GM23338 (cell line): Measurements from ENCODE around the gene EPHA6. TPM values are rescaled to one million over a fixed set of nuclear protein-coding genes. Genes with fewer than 3 reads are reported as not detected.

Experiments
- ATAC-seq: fragments of 200-7000 bp; cut with Tn5 transposase; 3 replicates; pipeline ENCODE4 v1.9.1; 2020
- DNase-seq: peaks from one replicate; pipeline ENCODE4 v3.0.0-alpha.2; 2015; ENCODE audit warnings: low spot score
- H2AFZ ChIP-seq: fragments of 200-600 bp; sonication (generic); 2 replicates; pipeline ENCODE4 v1.8.0; 2016; ENCODE audit warnings: antibody characterized with exemption, mild to moderate bottlenecking, moderate library complexity
- H3F3A ChIP-seq: fragments of 200-600 bp; sonication (generic); replicated peaks from 2 replicates; pipeline ENCODE4 v1.8.0; 2017; ENCODE audit warnings: antibody characterized with exemption, mixed run types, low read depth
- H3K27ac ChIP-seq: fragments of 200-600 bp; sonication (generic); 2 replicates; pipeline ENCODE4 v1.6.1; 2016; ENCODE audit warnings: low read depth
- H3K27me3 ChIP-seq: fragments of 200-600 bp; sonication (generic); 2 replicates; pipeline ENCODE4 v1.8.0; 2016; ENCODE audit warnings: mild to moderate bottlenecking, mixed run types, moderate library complexity; ENCODE audit not compliant: insufficient read depth
- H3K36me3 ChIP-seq: fragments of 200-600 bp; sonication (generic); 2 replicates; pipeline ENCODE4 v1.8.0; 2016; ENCODE audit warnings: mild to moderate bottlenecking; ENCODE audit not compliant: insufficient read depth
- H3K4me1 ChIP-seq: fragments of 200-600 bp; sonication (generic); 2 replicates; pipeline ENCODE4 v1.8.0; 2016; ENCODE audit warnings: mild to moderate bottlenecking, moderate library complexity; ENCODE audit not compliant: insufficient read depth
- H3K4me2 ChIP-seq: fragments of 200-600 bp; sonication (generic); 2 replicates; pipeline ENCODE4 v1.7.1; 2017; ENCODE audit warnings: mixed run types
- H3K4me3 ChIP-seq: fragments of 200-600 bp; sonication (generic); 2 replicates; pipeline ENCODE4 v1.6.1; 2016; ENCODE audit warnings: mixed run types
- H3K79me2 ChIP-seq: fragments of 200-600 bp; sonication (generic); replicated peaks from 2 replicates; pipeline ENCODE4 v1.8.0; 2017; ENCODE audit warnings: mild to moderate bottlenecking; ENCODE audit not compliant: insufficient read depth
- H3K9me2 ChIP-seq: fragments of 200-600 bp; sonication (generic); 2 replicates; pipeline ENCODE4 v1.8.0; 2017; ENCODE audit not compliant: insufficient read depth
- H4K20me1 ChIP-seq: fragments of 200-600 bp; sonication (generic); replicated peaks from 2 replicates; pipeline ENCODE4 v1.8.0; 2017; ENCODE audit warnings: mild to moderate bottlenecking; ENCODE audit not compliant: insufficient read depth
- H3K27ac Mint-ChIP-seq: 2 replicates; pipeline ENCODE4 v1.8.0; 2020; ENCODE audit warnings: inconsistent platforms, mild to moderate bottlenecking, moderate library complexity, mixed read lengths
- H3K27me3 Mint-ChIP-seq: 3 replicates; pipeline ENCODE4 v1.8.0; 2022; ENCODE audit warnings: low read depth, mild to moderate bottlenecking, moderate library complexity, mixed read lengths, inconsistent platforms; ENCODE audit not compliant: insufficient read depth, poor library complexity
- H3K36me3 Mint-ChIP-seq: 3 replicates; pipeline ENCODE4 v1.8.0; 2021; ENCODE audit warnings: low read depth, mild to moderate bottlenecking, inconsistent platforms, moderate library complexity, mixed read lengths
- H3K4me1 Mint-ChIP-seq: 3 replicates; pipeline ENCODE4 v1.8.0; 2020; ENCODE audit warnings: mild to moderate bottlenecking, inconsistent platforms, mixed read lengths
- H3K4me3 Mint-ChIP-seq: 3 replicates; pipeline ENCODE4 v1.8.0; 2021; ENCODE audit warnings: moderate library complexity, mild to moderate bottlenecking, inconsistent platforms, mixed read lengths
- H3K9me3 Mint-ChIP-seq: 3 replicates; pipeline ENCODE4 v1.8.0; 2020; ENCODE audit warnings: moderate library complexity, mild to moderate bottlenecking, inconsistent platforms, mixed read lengths
- EZH2phosphoT487 ChIP-seq: fragments of 200-600 bp; sonication (generic); IDR thresholded peaks from one replicate; pipeline ENCODE4 v1.8.1; 2018; ENCODE audit warnings: antibody characterized with exemption; ENCODE audit not compliant: unreplicated experiment
- JUNB ChIP-seq: IDR thresholded peaks from one replicate; pipeline ENCODE4 v1.6.1; 2016; ENCODE audit warnings: antibody characterized with exemption; ENCODE audit not compliant: unreplicated experiment
- NANOG ChIP-seq: IDR thresholded peaks from 2 replicates; pipeline ENCODE4 v1.6.1; 2016; ENCODE audit warnings: antibody characterized with exemption, borderline replicate concordance
- POLR2AphosphoS5 ChIP-seq: IDR thresholded peaks from 2 replicates; pipeline ENCODE4 v1.6.1; 2016; ENCODE audit warnings: antibody characterized with exemption, low read depth
- STAT1 ChIP-seq: IDR thresholded peaks from one replicate; pipeline ENCODE4 v1.6.1; 2016; ENCODE audit warnings: antibody characterized with exemption; ENCODE audit not compliant: unreplicated experiment
- ZNF114 ChIP-seq: fragments of 250-450 bp; sonication (Bioruptor Pico); IDR thresholded peaks from 2 replicates; pipeline ENCODE4 v1.5.0; 2020; ENCODE audit warnings: mild to moderate bottlenecking, moderate library complexity
- polyA plus RNA-seq: library from polyadenylated mRNA; unstranded; fragments of >200 nt; fragmentation: Nextera tagmentation; extraction: Ambion mirVana; gene quantifications from 2 replicates; pipeline ENCODE4 v1.2.1, GENCODE V29; 2016
- total RNA-seq: library from RNA; depleted of rRNA; stranded (reverse); fragments of >200 nt; shearing (Covaris generic); gene quantifications from 2 replicates; pipeline ENCODE4 v1.2.3, GENCODE V29; 2014
- TF ChIP-seq, protein P1 (sequence below): fragments of 250-450 bp; sonication (Bioruptor Pico); IDR thresholded peaks from 2 replicates; pipeline ENCODE4 v1.5.0; 2020; ENCODE audit warnings: mild to moderate bottlenecking, moderate library complexity
- TF ChIP-seq, protein P2 (sequence below): IDR thresholded peaks from 2 replicates; pipeline ENCODE4 v1.6.1; 2016; ENCODE audit warnings: antibody characterized with exemption
- TF ChIP-seq, protein P3 (sequence below): IDR thresholded peaks from one replicate; pipeline ENCODE4 v1.6.1; 2018; ENCODE audit warnings: antibody characterized with exemption; ENCODE audit not compliant: unreplicated experiment

EPHA6 gene
- total and polyA plus RNA-seq, 2 experiments from 2014 or later: 0.37 to 2.6 TPM

DNA sequence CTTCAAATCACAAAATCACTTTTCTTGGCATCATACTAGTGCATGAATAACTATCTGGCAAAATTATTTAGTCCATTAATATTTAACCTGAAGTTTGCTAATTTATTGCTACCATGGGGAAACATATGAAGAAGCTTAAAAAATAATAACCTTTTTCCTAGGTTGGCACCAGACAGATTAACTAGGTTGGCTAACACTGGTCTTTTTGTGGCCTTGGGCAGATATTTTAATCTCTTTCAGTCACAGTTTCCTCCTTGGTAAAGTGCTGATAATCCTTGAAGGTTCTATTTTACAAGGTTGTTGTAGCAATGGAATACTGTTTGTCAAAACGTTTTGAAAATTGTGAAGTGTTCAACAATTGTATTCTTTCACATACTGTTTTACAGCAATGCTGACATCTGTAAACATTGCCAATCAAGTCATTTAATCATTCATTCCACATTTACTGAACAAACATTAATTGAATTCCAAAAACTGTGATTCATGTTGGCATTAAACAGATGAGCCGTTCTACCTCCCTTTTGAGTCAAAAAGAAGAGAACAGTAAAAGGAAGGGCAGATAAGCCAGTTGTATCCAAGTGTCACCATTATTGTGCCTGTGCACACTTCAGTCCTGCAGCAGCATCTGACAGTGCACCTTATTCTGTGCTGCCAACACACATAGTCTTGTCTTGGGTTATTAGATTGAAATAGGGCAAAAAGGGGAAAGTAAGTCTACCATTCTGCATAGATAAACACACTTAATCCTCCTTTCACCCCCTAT is 21.9 kb downstream of the EPHA6 start (continued):
- TF ChIP-seq, protein P1, sequence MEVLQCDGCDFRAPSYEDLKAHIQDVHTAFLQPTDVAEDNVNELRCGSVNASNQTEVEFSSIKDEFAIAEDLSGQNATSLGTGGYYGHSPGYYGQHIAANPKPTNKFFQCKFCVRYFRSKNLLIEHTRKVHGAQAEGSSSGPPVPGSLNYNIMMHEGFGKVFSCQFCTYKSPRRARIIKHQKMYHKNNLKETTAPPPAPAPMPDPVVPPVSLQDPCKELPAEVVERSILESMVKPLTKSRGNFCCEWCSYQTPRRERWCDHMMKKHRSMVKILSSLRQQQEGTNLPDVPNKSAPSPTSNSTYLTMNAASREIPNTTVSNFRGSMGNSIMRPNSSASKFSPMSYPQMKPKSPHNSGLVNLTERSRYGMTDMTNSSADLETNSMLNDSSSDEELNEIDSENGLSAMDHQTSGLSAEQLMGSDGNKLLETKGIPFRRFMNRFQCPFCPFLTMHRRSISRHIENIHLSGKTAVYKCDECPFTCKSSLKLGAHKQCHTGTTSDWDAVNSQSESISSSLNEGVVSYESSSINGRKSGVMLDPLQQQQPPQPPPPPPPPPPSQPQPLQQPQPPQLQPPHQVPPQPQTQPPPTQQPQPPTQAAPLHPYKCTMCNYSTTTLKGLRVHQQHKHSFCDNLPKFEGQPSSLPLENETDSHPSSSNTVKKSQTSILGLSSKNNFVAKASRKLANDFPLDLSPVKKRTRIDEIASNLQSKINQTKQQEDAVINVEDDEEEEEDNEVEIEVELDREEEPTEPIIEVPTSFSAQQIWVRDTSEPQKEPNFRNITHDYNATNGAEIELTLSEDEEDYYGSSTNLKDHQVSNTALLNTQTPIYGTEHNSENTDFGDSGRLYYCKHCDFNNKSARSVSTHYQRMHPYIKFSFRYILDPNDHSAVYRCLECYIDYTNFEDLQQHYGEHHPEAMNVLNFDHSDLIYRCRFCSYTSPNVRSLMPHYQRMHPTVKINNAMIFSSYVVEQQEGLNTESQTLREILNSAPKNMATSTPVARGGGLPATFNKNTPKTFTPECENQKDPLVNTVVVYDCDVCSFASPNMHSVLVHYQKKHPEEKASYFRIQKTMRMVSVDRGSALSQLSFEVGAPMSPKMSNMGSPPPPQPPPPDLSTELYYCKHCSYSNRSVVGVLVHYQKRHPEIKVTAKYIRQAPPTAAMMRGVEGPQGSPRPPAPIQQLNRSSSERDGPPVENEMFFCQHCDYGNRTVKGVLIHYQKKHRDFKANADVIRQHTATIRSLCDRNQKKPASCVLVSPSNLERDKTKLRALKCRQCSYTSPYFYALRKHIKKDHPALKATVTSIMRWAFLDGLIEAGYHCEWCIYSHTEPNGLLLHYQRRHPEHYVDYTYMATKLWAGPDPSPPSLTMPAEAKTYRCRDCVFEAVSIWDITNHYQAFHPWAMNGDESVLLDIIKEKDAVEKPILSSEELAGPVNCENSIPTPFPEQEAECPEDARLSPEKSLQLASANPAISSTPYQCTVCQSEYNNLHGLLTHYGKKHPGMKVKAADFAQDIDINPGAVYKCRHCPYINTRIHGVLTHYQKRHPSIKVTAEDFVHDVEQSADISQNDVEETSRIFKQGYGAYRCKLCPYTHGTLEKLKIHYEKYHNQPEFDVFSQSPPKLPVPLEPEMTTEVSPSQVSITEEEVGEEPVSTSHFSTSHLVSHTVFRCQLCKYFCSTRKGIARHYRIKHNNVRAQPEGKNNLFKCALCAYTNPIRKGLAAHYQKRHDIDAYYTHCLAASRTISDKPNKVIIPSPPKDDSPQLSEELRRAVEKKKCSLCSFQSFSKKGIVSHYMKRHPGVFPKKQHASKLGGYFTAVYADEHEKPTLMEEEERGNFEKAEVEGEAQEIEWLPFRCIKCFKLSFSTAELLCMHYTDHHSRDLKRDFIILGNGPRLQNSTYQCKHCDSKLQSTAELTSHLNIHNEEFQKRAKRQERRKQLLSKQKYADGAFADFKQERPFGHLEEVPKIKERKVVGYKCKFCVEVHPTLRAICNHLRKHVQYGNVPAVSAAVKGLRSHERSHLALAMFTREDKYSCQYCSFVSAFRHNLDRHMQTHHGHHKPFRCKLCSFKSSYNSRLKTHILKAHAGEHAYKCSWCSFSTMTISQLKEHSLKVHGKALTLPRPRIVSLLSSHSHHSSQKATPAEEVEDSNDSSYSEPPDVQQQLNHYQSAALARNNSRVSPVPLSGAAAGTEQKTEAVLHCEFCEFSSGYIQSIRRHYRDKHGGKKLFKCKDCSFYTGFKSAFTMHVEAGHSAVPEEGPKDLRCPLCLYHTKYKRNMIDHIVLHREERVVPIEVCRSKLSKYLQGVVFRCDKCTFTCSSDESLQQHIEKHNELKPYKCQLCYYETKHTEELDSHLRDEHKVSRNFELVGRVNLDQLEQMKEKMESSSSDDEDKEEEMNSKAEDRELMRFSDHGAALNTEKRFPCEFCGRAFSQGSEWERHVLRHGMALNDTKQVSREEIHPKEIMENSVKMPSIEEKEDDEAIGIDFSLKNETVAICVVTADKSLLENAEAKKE (CRISPR knock-in tag): no peak
- TF ChIP-seq, protein P2, sequence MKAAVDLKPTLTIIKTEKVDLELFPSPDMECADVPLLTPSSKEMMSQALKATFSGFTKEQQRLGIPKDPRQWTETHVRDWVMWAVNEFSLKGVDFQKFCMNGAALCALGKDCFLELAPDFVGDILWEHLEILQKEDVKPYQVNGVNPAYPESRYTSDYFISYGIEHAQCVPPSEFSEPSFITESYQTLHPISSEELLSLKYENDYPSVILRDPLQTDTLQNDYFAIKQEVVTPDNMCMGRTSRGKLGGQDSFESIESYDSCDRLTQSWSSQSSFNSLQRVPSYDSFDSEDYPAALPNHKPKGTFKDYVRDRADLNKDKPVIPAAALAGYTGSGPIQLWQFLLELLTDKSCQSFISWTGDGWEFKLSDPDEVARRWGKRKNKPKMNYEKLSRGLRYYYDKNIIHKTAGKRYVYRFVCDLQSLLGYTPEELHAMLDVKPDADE: no peak
- TF ChIP-seq ZNF114 (CRISPR knock-in tag) (no peak), JUNB (no peak), EZH2phosphoT487 (no peak), POLR2AphosphoS5 (no peak)

DNA sequence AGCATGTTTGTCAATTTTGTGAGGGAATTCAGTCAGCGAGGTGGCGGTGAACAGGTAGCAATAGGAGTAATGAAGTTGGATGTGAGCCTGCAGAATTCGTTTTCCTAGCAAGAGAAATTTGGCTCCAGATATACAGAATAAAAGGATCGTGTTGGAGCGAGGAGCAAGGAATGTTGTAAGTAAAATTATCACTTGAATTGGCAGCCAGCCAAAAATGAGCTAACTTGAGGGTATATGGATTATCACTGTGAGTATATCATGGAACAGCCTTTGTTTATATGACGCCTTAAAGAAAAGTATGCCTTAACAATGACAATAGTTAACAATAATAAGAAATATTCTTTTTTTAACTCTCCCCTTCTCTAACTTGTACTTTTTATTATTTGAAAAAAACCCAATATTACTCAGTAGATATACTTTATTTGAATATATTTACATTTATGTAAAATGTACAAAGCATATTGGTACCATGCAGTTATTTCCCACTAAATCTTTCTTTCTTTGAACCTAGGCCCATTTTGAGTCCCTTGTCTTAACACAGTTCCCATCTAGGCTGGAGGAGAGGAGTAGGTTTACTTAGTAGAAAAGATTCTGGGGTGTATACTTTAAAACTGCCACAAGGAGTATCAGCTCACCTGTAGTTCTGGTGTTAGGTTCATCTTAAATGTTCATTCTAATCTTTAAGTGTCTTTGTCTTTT is 29.3 kb downstream of the EPHA6 start:
- H3K27me3 Mint-ChIP-seq: peaks cover 3% of the 10 kb centered on the region
- Histone ChIP-seq H3K9me2 (no peaks in the 10 kb centered on the region), H3K27me3 (no peaks in the 10 kb centered on the region), H3K79me2 (no peaks in the 10 kb centered on the region), H3K4me3 (no peak overlapping the region), H3K36me3 (no peaks in the 10 kb centered on the region), H3K4me1 (no peaks in the 10 kb centered on the region), H3F3A (no peaks in the 10 kb centered on the region), H4K20me1 (no peaks in the 10 kb centered on the region), H3K4me2 (no peak overlapping the region), H3K27ac (no peak overlapping the region), H2AFZ (no peak overlapping the region)
- DNase-seq (no peak), ATAC-seq (no peak; the same call in 2 of the 3 replicates)
- no peaks in the 10 kb centered on the region for H3K9me3 Mint-ChIP-seq
- H3K27ac Mint-ChIP-seq: 0 out of 2 replicates have a peak overlapping the region, but pooled peaks have one; percentile 11
- peaks cover 5% of the 10 kb centered on the region for H3K4me1 Mint-ChIP-seq
- no peaks in the 10 kb centered on the region for H3K36me3 Mint-ChIP-seq
- H3K4me3 Mint-ChIP-seq: no peak overlapping the region
- TF ChIP-seq, protein P3, sequence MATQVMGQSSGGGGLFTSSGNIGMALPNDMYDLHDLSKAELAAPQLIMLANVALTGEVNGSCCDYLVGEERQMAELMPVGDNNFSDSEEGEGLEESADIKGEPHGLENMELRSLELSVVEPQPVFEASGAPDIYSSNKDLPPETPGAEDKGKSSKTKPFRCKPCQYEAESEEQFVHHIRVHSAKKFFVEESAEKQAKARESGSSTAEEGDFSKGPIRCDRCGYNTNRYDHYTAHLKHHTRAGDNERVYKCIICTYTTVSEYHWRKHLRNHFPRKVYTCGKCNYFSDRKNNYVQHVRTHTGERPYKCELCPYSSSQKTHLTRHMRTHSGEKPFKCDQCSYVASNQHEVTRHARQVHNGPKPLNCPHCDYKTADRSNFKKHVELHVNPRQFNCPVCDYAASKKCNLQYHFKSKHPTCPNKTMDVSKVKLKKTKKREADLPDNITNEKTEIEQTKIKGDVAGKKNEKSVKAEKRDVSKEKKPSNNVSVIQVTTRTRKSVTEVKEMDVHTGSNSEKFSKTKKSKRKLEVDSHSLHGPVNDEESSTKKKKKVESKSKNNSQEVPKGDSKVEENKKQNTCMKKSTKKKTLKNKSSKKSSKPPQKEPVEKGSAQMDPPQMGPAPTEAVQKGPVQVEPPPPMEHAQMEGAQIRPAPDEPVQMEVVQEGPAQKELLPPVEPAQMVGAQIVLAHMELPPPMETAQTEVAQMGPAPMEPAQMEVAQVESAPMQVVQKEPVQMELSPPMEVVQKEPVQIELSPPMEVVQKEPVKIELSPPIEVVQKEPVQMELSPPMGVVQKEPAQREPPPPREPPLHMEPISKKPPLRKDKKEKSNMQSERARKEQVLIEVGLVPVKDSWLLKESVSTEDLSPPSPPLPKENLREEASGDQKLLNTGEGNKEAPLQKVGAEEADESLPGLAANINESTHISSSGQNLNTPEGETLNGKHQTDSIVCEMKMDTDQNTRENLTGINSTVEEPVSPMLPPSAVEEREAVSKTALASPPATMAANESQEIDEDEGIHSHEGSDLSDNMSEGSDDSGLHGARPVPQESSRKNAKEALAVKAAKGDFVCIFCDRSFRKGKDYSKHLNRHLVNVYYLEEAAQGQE: no peak
- TF ChIP-seq POLR2AphosphoS5 (no peak), NANOG (no peak), EZH2phosphoT487 (no peak), JUNB (no peak), STAT1 (no peak)
- TF ChIP-seq, protein P2: no peak
